GM19463 (cell line): ENCODE measurements around the gene CCDC50.

Source experiments
- ATAC-seq: cut with Tn5 transposase; IDR thresholded peaks from one replicate; pipeline ENCODE4 v1.9.1; 2021; ENCODE audit warnings: mild to moderate bottlenecking, moderate library complexity; ENCODE audit not compliant: unreplicated experiment

CCDC50 gene

GRCh38 chr3:191345334-191345733 is 16.1 kb downstream of the CCDC50 start:
- no peak for ATAC-seq

DNA sequence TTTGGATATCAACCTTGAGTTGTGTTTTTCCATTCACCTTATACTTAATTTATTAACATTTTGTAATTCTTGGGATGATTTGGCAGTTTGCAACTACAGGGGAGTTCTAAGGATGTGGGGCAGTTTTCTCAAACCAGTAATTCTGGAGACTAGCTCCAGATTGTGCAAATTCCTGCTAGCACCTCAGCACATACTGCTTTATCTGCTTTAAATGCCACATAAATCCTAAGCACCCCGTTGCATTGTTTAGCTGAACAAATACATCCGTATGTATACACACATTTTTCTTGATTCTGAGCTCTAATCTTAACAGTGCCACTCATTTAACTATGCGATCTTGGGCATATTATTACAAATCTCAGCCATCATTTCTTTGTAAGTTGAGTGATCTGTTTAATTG is 18.0 kb downstream of the CCDC50 start:
- no peak for ATAC-seq

DNA sequence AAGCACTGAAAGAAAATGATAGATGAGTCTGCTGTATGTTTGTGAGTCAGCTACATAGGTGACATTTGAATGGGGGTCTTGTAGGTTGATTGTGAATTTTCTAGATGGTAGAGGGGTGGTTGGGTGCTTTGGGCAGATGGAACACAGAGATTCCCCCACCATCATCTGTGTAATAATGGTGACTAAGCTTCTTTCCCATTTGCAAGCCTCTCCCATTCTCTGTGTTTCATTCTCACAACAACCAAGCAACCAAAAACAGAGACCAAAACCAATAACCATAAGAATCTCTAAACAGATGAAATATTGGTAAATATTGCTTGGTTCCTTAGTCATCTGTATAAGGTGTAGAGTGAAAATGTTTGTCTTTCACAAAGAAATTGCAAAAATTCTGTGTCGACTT is 18.9 kb downstream of the CCDC50 start:
- ATAC-seq, result no peak

DNA sequence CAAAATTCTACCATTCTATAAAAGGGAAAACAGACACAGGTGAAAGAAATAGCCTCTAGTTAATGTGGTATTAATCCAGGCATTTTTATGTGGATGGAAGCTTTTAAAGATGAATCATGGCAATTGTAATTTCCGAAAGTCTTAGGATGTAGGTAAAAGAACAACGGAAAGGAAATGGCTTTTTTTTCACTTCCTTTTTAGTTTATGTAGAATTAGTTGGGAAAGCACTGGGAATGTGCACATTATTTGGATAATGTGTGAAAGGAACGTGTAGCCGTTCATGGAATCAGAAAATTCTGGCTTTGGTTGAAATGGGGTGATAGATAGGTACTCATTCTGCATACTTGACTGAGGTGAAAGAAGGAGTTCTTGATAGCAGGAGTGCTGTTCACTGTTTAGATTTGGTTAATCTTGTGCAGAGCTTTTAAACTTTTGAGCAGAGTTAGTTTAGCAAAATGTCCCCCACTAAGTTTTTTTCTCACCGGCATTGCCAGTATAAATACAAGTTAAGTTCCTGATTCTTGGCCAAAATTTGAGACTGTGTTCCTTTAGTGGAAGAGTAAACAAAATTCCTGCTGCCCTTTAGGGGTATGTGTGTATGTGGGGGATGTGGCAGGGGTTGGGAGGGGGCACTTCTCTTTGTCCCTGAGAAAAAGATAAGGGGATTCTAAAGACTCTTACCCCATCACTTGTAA is 21.3 kb downstream of the CCDC50 start:
- no peak for ATAC-seq

DNA sequence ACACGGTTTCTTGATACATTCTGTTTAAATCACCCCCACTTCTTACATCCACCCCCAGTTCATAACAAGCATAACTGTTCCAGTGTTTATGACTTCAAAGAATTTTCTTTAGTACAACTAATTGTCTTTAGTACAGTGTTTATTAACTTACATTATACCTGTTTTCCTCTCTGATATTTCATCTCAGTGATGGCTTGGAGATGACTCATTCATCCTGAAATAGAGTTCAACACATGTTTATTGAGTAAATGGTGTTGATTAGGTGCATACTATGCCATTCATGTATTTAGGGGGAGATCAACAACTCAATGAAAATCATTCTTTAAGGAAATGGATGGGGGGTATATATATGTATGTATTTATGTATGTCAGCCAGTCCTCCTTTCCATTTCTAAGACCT is 22.8 kb downstream of the CCDC50 start:
- ATAC-seq, result no peak

GRCh38 chr3:191353022-191353777 is 24.0 kb downstream of the CCDC50 start:
- ATAC-seq, result peak; percentile 43

DNA sequence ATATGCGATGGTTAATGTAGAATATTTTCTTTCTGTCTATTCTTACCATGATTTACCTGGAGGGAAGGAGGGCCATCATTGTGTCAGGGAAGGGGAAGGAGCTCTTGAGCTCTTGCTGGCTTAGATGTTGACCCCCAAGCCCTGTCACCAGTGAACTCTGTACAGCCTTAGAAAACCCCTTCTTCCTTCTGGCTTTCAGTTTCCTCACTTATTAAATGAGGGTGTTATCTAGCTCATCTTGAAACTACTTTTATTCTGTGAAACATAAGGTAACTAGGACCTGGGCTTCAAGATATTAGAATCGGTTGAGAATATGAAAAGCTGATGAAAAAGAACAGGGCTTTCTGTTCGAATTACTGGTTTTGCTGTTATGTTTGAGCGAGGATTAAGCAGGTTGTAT is 26.2 kb downstream of the CCDC50 start:
- ATAC-seq, result peak; percentile 62

DNA sequence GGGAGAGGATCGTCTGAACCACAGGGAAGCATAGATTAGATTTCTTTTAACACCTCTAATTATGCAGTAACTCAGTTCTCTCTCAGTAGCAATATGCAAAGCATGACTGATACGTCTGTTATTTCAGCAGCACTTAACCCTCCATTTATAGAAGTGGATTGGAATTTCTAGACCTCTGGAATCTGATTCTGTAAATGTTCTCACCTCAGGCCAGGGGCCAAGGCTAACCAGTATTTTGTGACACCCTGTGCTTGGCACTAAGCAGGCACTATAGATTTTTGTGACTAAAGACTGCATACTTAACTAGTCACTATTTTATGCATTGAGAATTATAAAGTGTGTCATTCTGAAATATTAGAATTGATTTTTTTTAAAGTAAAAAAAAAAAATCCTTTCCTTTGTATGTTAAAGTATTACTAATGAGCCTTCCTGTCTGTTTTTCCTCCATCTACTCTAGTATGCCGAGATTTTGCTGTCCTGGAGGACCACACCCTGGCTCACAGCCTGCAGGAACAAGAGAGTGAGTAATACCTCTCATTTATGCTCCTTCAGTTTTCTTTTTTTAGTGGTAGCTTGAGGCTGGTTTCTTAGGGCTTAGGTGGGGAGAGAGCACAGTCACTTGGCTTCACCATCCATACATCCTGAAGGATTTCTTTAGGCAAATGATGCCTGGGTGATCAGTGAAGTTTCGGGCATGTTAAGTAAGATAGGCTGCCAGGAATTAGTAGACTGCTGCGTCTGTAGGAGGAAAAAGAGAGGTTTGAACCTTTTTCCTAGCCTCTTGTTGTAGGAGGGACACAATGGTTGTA is 27.6 kb downstream of the CCDC50 start:
- ATAC-seq, result no peak

GRCh38 chr3:191357909-191358308 is 28.7 kb downstream of the CCDC50 start:
- no peak for ATAC-seq

DNA sequence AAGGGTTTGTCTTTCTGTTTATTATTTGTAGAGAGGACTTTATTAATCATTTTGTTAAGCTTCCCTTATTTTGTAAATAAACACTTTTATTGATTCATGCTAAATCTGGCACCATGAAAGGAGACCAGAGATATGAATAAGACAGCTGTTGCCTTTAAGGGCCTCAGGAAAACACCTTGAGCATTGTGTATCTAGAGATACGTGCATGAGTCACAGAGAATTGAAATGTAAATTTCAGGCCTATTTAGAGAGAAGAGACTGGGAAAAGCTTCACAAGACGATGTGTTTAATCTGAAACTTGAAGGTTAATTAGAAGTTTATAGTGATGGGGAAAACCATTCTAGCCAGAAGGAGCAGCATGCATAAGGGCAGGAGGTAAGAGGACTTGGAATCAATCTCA is 29.7 kb downstream of the CCDC50 start:
- ATAC-seq, result peak; percentile 36

GRCh38 chr3:191360620-191361019 is 31.4 kb downstream of the CCDC50 start:
- no peak for ATAC-seq

GRCh38 chr3:191361456-191361855 is 32.3 kb downstream of the CCDC50 start:
- no peak for ATAC-seq

GRCh38 chr3:191362037-191362436 is 32.8 kb downstream of the CCDC50 start:
- peak; percentile 52 for ATAC-seq

DNA sequence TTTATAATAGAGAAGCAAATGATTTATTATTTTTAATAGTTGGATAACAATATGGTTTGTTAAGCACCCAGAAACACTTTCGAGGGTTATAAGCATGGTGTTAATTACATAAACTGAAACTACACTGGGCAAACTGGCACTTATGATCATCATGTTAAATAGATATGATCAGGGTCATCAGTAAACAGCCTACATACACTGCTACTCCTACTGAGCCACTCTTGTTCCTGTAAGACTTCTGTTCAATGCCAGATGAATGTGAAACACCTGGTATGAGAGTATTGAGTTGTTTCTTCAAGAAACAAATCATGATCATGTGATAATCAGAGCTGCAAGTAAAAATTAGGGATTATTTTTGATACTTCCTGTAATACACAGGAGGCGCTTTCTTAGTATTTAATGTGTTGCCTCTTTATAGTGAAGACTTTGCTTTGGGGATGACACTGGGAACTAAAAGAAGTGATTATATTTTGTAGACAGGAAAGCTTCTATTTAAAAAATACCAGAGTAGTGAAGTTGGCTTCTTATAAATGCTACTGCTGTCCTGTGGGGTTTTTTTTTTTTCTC is 33.4 kb downstream of the CCDC50 start:
- ATAC-seq, result peak; percentile 36

DNA sequence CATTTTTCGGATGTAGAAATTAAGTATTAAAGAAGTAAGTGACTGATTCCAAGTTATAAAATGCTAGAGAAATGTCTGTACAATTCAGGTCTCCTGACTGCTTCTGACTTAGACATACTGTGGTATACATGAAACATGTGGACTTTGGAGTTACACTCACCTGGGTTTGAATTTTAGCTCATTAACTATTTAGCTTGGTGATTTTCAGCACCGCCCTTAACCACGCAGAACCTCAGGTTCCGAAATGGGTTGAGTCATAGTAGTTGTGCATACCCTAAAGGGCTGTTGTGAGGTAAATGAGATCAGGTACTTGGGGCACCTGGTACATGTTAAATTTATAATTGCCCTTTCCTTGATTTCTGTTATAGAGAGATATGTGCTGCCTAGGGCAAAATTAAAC is 34.0 kb downstream of the CCDC50 start:
- ATAC-seq, result no peak

DNA sequence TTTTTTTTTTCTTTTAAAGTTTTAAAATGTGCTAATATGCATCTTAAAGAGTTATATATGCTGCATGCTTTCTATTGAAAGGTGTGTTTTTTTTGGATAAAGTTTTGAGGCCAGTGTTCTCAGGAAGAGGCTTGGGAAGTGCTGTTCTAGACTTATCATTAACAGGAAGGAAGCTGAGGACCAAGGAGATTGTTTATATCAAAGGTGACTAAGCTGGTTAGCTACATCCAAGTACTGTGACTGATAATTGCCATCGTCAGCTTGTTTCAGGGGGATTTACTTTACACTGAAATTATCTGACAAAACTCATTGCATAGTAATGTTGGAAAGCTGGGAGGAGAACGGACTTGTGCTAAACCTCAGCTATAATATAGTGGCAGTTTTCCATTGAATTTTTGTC is 37.5 kb downstream of the CCDC50 start:
- no peak for ATAC-seq

- no peak for ATAC-seq
These were observed 39.8 kb downstream of the CCDC50 start for GRCh38 chr3:191368755-191369615.

DNA sequence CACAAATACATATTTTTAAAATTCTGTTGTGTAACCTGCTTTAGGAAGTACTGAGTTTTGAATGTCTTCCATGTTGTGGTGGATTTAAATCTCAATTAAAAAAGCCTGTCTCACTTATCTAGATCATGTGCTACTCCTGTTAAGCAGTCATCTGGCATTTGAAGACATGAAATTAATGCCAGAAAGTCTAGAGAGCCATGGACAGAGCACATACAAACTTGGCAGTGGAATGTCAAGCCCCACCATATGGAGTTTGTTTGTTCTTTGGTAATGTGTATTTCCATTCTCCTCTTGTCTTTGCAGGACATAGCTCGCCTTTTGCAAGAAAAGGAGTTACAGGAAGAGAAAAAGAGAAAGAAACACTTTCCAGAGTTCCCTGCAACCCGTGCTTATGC is 40.4 kb downstream of the CCDC50 start:
- ATAC-seq, result no peak

GRCh38 chr3:191372122-191372521 is 42.9 kb downstream of the CCDC50 start:
- no peak for ATAC-seq

GRCh38 chr3:191373327-191373726 is 44.1 kb downstream of the CCDC50 start:
- no peak for ATAC-seq
